HG03558 (cell line): Measurements from ENCODE around the gene CASS4.

Source experiments
- ATAC-seq: cut with Tn5 transposase; IDR thresholded peaks from one replicate; pipeline ENCODE4 v1.9.1; 2021; ENCODE audit warnings: moderate number of reproducible peaks; ENCODE audit not compliant: unreplicated experiment; ENCODE audit errors: extremely low read depth

CASS4 gene

GRCh38 chr20:56487216-56487615 lies 75.2 kb downstream of the CASS4 start:
- ATAC-seq: no peak

GRCh38 chr20:56488566-56488965 lies 76.5 kb downstream of the CASS4 start:
- ATAC-seq: no peak

GRCh38 chr20:56501116-56501515 lies 89.1 kb downstream of the CASS4 start:
- no peak for ATAC-seq

- no peak for ATAC-seq
Observed at GRCh38 chr20:56503916-56504315, 91.9 kb downstream of the CASS4 start.

GRCh38 chr20:56504373-56505005 lies 92.4 kb downstream of the CASS4 start:
- no peak for ATAC-seq

- no peak for ATAC-seq
Observed at GRCh38 chr20:56506103-56506502, 94.0 kb downstream of the CASS4 start.
